ENCODE data around the gene NIP7. TPM values are rescaled to one million over a fixed set of nuclear protein-coding genes. Genes with fewer than 3 reads are reported as not detected.
"Not testable (repeated sequence)": the region's sequence is repeated elsewhere in the genome, so short reads cannot be mapped to it uniquely, and the experiment has no call there.

NIP7 gene
- 10 to 100 TPM; 17.4 to 25.8 TPM for total RNA-seq
- polyA plus RNA-seq (ENCODE audit: insufficient read length in 6 of 6), result 10 to 100 TPM; 24.7 to 35.5 (median 30.8) TPM
- long read RNA-seq, donor 1, transcript NIP7-201 (5 exons, 2,402 nt), result major isoform, 12 of 18 reads
- long read RNA-seq, donor 1, partial matches to known transcripts, result 5 of 18 reads
- long read RNA-seq, donor 1, other reads (novel, unspliced or antisense), result 0 of 18 reads
- long read RNA-seq, donor 2, transcript NIP7-201 (5 exons, 2,402 nt), result major isoform, 10 of 12 reads
- long read RNA-seq, donor 2, partial matches to known transcripts, result 0 of 12 reads
- long read RNA-seq, donor 2, other reads (novel, unspliced or antisense), result 0 of 12 reads
- long read RNA-seq, donor 3, transcript NIP7-201 (5 exons, 2,402 nt), result major isoform, 6 of 49 reads
- long read RNA-seq, donor 3, partial matches to known transcripts, result 30 of 49 reads
- long read RNA-seq, donor 3, other reads (novel, unspliced or antisense), result 11 of 49 reads
- long read RNA-seq, donor 4, transcript NIP7-201 (5 exons, 2,402 nt), result major isoform, 19 of 20 reads
- long read RNA-seq, donor 4, partial matches to known transcripts, result 0 of 20 reads
- long read RNA-seq, donor 4, other reads (novel, unspliced or antisense), result 1 of 20 reads
- long read RNA-seq, donor 5, transcript NIP7-201 (5 exons, 2,402 nt), result major isoform, 8 of 16 reads
- long read RNA-seq, donor 5, partial matches to known transcripts, result 6 of 16 reads
- long read RNA-seq, donor 5, other reads (novel, unspliced or antisense), result 0 of 16 reads
- long read RNA-seq, donor 6, transcript NIP7-201 (5 exons, 2,402 nt), result major isoform, 9 of 22 reads
- long read RNA-seq, donor 6, partial matches to known transcripts, result 13 of 22 reads
- long read RNA-seq, donor 6, other reads (novel, unspliced or antisense), result 0 of 22 reads
- long read RNA-seq, donor 7, transcript NIP7-201 (5 exons, 2,402 nt), result major isoform, 6 of 6 reads
- long read RNA-seq, donor 7, partial matches to known transcripts, result 0 of 6 reads
- long read RNA-seq, donor 7, other reads (novel, unspliced or antisense), result 0 of 6 reads
- long read RNA-seq, donor 8, transcript NIP7-201 (5 exons, 2,402 nt), result major isoform, 13 of 26 reads
- long read RNA-seq, donor 8, partial matches to known transcripts, result 9 of 26 reads
- long read RNA-seq, donor 8, other reads (novel, unspliced or antisense), result 0 of 26 reads
- long read RNA-seq, donor 9, result 0 reads
- long read RNA-seq, donor 10, transcript NIP7-201 (5 exons, 2,402 nt), result major isoform, 18 of 18 reads
- long read RNA-seq, donor 10, partial matches to known transcripts, result 0 of 18 reads
- long read RNA-seq, donor 10, other reads (novel, unspliced or antisense), result 0 of 18 reads
- long read RNA-seq, donor 11, result 0 reads
- long read RNA-seq, donor 12, transcript NIP7-201 (5 exons, 2,402 nt), result major isoform, 8 of 9 reads
- long read RNA-seq, donor 12, partial matches to known transcripts, result 0 of 9 reads
- long read RNA-seq, donor 12, other reads (novel, unspliced or antisense), result 0 of 9 reads

- H3K4me3 ChIP-seq, result peak within 1 kb of the TSS; percentile 80 to 95
- H3K4me1 ChIP-seq, result peaks cover 23 to 39% of the 10 kb centered on the region in 2 donors
- peak within 1 kb of the TSS; percentile 83 to 97 for H3K27ac ChIP-seq
- intact Hi-C loops (cut with DNase I), result no loop called here
- no peaks in the 10 kb centered on the region for H3K27me3 ChIP-seq
- H3K9me3 ChIP-seq, result no peaks in the 10 kb centered on the region
- ATAC-seq, result peak; percentile 99
- DNase-seq, result peak; percentile 94 to 98 (median 96)
- H3K36me3 ChIP-seq, result peaks cover 0 to 57% of the 10 kb centered on the region in 2 donors
- peak; percentile 79 to 89 for TF ChIP-seq CTCF (IDR thresholded peaks at IDR 0.05)
These were observed at the start of gene NIP7, which contains the start of gene COG8 for GRCh38 chr16:69339289-69340094. NIP7 (plus strand) TSS chr16:69339772; CDS start chr16:69339830, 58 bp downstream. COG8 (minus strand) TSS chr16:69339564; CDS start chr16:69339552, 12 bp downstream.

DNA sequence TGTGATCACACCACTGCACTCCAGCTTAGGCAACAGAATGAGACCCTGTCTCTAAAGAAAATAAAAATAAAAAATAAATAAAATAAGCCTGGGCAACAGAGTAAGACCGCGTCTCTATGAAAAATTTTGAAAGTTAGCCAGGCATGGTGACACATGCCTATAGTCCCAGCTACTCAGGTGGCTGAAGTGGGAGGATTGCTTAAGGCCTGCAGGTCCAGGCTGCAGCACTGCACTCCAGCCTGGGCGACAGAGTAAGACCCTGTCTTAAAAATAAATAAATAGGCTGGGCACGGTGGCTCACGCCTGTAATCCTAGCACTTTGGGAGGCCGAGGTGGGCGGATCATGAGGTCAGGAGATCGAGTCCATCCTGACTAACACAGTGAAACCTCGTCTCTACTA is 47.9 kb upstream of the NIP7 start:
- H3K4me3 ChIP-seq; H3K36me3 ChIP-seq; H3K27me3 ChIP-seq; intact Hi-C loops (cut with DNase I); H3K9me3 ChIP-seq; H3K27ac ChIP-seq: not testable (repeated sequence)
- peaks cover 0 to 11% of the 10 kb centered on the region in 2 donors for H3K4me1 ChIP-seq
- ATAC-seq, result peak; percentile 79
- peak in 1 of 4 donors; percentile 47 for DNase-seq

- no peak for TF ChIP-seq CTCF (IDR thresholded peaks at IDR 0.05)
- ATAC-seq, result no peak
- H3K27me3 ChIP-seq, result no peaks in the 10 kb centered on the region
- no peak for DNase-seq
- H3K9me3 ChIP-seq, result no peaks in the 10 kb centered on the region
- peaks cover 0 to 9% of the 10 kb centered on the region in 2 donors for H3K4me1 ChIP-seq
- peaks cover 0 to 4% of the 10 kb centered on the region in 2 donors for H3K36me3 ChIP-seq
- no peak overlapping the region for H3K4me3 ChIP-seq
- intact Hi-C loops (cut with DNase I), result no loop called here
- H3K27ac ChIP-seq, result no peak overlapping the region
These were observed 46.2 kb upstream of the NIP7 start for GRCh38 chr16:69293401-69293800.

DNA sequence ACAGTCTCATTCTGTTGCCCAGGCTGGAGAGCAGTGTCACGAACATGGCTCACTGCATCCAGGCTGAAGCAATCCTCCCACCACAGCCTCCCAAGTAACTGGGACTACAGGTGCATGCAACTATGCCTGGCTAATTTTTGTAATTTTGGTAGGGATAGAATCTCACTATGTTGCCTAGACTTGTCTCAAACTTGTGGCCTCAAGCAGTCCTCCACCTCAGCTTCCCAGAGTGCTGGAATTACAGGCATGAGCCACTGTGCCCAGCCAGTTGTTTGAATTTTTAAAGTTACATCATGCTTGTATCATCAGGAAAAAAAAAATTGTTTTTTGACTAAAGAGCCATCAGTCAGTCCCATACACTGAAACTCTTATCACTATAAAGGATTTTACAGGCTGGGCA is 45.5 kb upstream of the NIP7 start:
- TF ChIP-seq CTCF (IDR thresholded peaks at IDR 0.05), result no peak
- Histone ChIP-seq H3K36me3 (peaks cover 0 to 4% of the 10 kb centered on the region in 2 donors), H3K27me3 (no peaks in the 10 kb centered on the region), H3K4me1 (peaks cover 0 to 15% of the 10 kb centered on the region in 2 donors), H3K4me3 (no peak overlapping the region), H3K9me3 (no peaks in the 10 kb centered on the region), H3K27ac (no peak overlapping the region)
- ATAC-seq (no peak), DNase-seq (no peak)
- intact Hi-C loops (cut with DNase I), result no loop called here

- H3K4me3 ChIP-seq; DNase-seq; H3K9me3 ChIP-seq; H3K27ac ChIP-seq; intact Hi-C loops (cut with DNase I); ATAC-seq; H3K27me3 ChIP-seq: not testable (repeated sequence)
- H3K36me3 ChIP-seq, result peaks cover 0 to 21% of the 10 kb centered on the region in 2 donors
- H3K4me1 ChIP-seq, result peaks cover 0 to 26% of the 10 kb centered on the region in 2 donors
These were observed 42.8 kb upstream of the NIP7 start for GRCh38 chr16:69296771-69297170.
